Cardiac fibroblast (primary cell): Measurements from ENCODE around the gene ASPSCR1.
"Not testable (repeated sequence)": the region's sequence is repeated elsewhere in the genome, so short reads cannot be mapped to it uniquely, and the experiment has no call there.

Source experiments
- DNase-seq, 2 donors: peaks; one replicate each; pipeline versions ENCODE4 v3.0.0 to v3.0.0-alpha.2; 2010; ENCODE audit warnings: low read depth in 2 of 2
- H3K4me3 ChIP-seq, 2 donors: replicated peaks in 1 of 2; 1 replicate in 1 of 2; 2 replicates in 1 of 2; pipeline ENCODE4 v1.5.1; 2011; ENCODE audit warnings: low read depth in 2 of 2, low read length in 2 of 2, mild to moderate bottlenecking in 2 of 2, moderate library complexity in 1 of 2
- TF ChIP-seq, protein P1 (sequence below): IDR thresholded peaks from one replicate; pipeline ENCODE4 v1.5.1; 2011; ENCODE audit warnings: low read depth, mild to moderate bottlenecking, low read length, inconsistent platforms

Gene ASPSCR1

DNA sequence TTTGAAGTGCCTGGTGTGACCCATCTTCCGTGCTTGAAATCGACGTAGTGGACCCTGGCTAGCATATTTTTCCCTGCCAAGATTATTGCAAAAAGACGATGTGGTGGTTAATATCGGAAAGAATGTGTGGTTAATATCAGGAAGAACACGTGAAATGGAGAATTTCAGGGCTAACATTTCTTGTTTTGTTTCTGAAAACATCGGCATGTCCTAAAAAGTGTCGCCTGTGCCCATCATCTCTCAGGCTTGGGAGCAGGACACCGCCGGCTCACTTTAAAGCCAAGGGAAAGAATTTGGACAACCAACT, 60.4 kb downstream of the ASPSCR1 start:
- DNase-seq: no peak
- H3K4me3 ChIP-seq: peak overlapping the region; percentile 17 to 65
- TF ChIP-seq, protein P1, sequence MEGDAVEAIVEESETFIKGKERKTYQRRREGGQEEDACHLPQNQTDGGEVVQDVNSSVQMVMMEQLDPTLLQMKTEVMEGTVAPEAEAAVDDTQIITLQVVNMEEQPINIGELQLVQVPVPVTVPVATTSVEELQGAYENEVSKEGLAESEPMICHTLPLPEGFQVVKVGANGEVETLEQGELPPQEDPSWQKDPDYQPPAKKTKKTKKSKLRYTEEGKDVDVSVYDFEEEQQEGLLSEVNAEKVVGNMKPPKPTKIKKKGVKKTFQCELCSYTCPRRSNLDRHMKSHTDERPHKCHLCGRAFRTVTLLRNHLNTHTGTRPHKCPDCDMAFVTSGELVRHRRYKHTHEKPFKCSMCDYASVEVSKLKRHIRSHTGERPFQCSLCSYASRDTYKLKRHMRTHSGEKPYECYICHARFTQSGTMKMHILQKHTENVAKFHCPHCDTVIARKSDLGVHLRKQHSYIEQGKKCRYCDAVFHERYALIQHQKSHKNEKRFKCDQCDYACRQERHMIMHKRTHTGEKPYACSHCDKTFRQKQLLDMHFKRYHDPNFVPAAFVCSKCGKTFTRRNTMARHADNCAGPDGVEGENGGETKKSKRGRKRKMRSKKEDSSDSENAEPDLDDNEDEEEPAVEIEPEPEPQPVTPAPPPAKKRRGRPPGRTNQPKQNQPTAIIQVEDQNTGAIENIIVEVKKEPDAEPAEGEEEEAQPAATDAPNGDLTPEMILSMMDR: no peak

DNA sequence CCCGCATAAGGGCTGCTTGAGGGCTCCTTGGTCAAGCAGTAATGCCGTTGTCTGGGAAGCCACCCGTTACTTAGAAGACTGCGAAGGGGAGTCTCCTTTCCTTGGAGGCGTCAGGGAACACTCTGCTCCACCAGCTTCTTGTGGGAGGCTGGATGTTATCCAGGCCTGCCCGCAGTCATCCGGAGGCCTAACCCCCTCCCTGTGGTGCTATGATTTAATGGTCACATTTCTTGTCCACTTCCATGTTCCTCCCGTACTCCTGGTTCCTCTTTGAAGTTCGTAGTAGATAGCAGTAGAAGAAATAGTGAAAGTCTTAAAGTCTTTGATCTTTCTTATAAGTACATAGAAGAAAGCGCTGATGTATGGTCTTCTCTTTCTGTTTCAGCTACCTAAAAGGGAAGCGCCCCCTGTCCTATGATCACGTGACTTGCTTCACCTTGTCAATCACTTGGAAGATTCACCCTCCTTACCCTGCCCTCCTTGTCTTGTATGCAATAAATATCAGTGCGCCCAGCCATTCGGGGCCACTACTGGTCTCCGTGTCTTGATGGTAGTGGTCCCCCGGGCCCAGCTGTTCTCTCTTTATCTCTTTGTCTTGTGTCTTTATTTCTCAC, 61.5 kb downstream of the ASPSCR1 start:
- not testable (repeated sequence) for DNase-seq, H3K4me3 ChIP-seq

DNA sequence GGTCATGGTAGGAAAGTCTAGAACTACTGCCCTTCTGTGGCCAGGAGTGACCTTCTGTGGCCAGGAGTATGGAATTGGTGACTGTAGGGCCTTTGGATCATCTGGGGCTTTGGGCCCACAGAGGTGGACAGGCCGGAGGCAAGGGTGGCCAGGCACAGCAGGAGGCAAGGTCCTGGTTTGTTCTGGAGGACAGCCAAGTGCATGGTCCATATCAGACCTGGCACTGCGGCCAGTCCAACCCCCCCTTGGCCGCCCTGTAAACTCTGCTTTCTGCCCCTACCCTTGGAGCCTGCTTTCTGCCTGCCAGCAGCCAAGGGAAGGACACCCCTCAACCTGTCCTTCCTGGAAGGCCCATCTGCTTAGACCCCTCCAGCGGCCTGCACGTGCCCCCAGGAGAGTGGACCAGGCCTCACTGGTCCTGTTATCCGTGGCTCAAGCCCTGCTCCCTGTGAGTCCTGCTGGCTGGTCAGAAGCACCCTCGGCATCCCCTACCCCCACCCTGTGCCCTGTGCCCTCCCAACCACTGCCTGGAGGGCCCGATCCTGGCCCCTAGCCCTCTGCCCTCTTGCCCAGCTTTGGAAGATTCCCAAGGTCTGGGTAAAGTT, 62.4 kb downstream of the ASPSCR1 start:
- DNase-seq: no peak
- TF ChIP-seq, protein P1: no peak
- no peak overlapping the region for H3K4me3 ChIP-seq

DNA sequence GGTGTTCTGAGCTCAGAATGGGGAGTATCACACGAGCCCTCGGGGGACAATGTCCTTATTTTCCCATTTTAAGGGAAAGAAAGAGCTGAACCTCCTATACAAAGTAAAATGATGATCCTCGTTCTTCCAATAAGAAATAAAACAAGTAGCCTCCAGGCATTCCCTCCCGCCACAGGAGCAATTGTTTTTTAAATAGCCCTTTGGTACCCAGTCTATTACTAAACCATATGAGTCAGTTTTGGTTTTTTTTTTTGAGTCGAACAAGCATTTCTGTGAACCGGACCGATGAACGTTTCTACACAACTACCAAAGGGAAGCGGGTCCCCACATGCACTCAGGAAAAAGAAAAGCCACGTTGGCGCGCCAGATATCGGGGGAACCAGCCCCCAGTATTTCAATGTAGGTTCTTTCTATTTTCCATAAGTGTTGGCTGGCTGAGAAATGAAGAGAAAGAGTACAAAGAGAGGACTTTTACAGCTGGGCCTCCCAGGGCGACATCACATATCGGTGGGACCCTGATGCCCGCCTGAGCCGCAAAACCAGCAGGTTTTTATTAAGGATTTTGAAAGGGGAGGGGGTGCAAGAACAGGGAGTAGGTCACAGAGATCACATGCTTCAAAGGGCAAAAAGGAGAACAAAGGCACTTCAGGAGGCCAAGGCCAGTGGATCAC, 63.9 kb downstream of the ASPSCR1 start:
- DNase-seq: peak in 1 of 2 donors; percentile 34
- H3K4me3 ChIP-seq: no peak overlapping the region
- TF ChIP-seq, protein P1: no peak

DNA sequence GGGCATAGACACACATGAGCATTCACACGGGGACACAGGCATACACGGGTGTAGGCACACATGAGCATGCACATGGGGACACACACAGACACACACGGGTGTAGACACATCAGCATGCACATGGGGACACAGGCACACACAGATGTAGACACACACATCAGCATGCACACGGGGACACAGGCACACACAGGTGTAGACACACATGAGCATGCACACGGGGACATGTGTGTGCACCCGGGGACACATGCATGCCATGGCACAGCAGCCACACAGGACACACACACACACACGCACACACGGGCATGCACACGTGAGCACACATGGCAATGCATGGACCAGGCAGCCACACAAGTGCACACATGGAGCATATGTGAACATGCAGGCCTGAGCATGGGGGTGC, 65.2 kb downstream of the ASPSCR1 start:
- DNase-seq: no peak
- H3K4me3 ChIP-seq: no peak overlapping the region
- TF ChIP-seq, protein P1: no peak

DNA sequence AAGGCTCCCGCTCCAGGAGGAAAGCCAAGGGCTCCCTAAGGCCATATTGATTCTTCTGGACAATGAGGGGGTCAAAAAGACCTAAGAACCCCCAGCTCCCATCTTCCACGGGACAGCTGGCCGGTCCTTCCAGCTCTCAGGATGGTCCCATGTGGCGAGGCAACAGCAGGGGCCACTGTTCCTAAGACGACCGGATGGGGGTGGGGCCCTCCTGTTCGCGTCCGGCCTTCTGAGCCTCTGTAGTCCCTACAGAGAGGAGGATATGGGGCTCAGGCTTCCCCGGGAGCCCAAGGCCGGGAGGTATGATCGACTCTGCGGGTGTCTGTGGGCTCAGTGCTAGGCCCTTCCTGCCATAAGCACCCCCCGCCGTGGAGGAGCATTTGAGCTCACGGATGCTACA, 66.1 kb downstream of the ASPSCR1 start:
- TF ChIP-seq, protein P1: no peak
- no peak overlapping the region for H3K4me3 ChIP-seq
- DNase-seq: no peak

DNA sequence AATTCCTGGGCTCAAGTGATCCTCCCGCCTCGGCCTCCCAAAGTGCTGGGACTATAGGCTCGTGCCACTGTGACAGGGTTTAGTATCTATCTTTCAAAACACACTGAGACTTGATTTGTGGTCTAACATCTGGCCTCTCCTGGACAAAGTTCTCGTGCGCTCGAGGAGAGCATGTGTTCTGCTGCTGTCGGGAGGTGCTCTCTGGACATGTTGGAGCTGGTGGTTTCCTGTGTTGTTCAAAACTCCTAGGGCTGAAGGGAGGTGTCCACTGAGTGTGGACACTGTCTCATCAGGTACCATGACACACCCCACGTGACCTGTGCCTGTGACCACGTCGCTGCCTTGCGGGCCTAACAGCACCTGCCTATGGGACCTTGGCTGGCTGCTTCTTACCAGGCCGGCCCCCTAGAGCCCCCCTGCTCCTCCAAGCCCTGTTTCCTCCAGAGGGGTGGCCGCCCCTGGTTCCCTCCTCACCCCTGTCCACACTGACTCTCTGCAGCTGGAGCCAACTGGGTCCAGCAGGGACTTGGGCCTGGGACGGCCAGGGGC, 68.6 kb downstream of the ASPSCR1 start:
- no peak for DNase-seq
- TF ChIP-seq, protein P1: no peak
- no peak overlapping the region for H3K4me3 ChIP-seq
